ENCODE data around the gene MATR3.

DNA sequence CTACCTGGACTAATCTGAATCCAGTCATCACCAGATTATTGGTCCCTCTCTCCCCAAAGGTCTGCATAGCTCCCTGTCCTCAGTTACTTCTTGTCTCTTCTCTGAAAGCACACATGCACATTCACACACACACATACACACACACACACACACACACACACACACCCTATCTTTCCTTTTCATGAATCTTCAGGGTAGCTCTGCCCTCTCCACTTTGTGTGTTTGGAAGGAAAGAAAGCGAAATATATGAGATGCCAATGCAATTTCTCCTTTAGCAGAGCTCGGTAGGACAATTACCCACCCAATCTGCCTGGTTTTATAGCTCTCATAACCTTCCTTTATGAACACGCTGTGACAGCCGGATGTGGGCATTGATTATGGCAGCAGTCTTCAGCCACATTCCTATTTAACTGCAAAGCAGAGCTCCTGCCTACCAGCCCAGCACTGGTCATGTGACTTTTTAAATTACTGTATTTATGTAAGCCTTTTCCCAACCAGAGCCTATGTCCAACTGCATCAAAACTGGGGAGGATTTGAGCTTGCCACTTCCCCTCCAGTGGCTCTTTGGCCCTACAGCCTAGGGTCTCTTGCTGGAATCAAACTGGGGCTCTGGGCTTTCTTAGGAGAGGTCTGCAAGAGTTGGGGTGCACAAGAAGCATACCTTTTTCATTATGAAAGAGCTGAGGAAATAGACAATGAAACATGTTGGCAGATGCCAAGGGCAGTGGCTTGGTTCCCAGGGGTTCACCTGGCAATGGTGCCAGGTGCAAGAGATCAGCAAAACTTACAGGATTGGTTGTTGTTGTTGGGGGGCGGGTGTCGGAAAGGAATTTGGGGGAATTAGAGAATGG, 20.8 kb upstream of the MATR3 start:
- TF ChIP-seq, protein P1, sequence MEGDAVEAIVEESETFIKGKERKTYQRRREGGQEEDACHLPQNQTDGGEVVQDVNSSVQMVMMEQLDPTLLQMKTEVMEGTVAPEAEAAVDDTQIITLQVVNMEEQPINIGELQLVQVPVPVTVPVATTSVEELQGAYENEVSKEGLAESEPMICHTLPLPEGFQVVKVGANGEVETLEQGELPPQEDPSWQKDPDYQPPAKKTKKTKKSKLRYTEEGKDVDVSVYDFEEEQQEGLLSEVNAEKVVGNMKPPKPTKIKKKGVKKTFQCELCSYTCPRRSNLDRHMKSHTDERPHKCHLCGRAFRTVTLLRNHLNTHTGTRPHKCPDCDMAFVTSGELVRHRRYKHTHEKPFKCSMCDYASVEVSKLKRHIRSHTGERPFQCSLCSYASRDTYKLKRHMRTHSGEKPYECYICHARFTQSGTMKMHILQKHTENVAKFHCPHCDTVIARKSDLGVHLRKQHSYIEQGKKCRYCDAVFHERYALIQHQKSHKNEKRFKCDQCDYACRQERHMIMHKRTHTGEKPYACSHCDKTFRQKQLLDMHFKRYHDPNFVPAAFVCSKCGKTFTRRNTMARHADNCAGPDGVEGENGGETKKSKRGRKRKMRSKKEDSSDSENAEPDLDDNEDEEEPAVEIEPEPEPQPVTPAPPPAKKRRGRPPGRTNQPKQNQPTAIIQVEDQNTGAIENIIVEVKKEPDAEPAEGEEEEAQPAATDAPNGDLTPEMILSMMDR (IDR thresholded peaks at IDR 0.05) = no peak
- TF ChIP-seq POLR2A (IDR thresholded peaks at IDR 0.05) = no peak
